SK-N-SH (cell line): ENCODE results near the gene MAPRE3.

Experiments
- CHD2 ChIP-seq: fragments of 150-350 bp; IDR thresholded peaks from 2 replicates; pipeline ENCODE4 v1.6.1; 2018; ENCODE audit warnings: low read length; ENCODE audit not compliant: partially characterized antibody
- ELF1 ChIP-seq: IDR thresholded peaks from 2 replicates; pipeline ENCODE4 v1.4.0; 2012
- EP300 ChIP-seq, 2 experiments: IDR thresholded peaks; 2 replicates each; pipeline versions ENCODE4 v1.4.0 to v1.6.1; 2012; ENCODE audit warnings: borderline replicate concordance in 1 of 2, low read depth in 1 of 2, low read length in 1 of 2
- NRF1 ChIP-seq: IDR thresholded peaks from 2 replicates; pipeline ENCODE4 v1.6.1; 2012; ENCODE audit warnings: low read depth, mild to moderate bottlenecking, low read length
- POLR2AphosphoS5 ChIP-seq: IDR thresholded peaks from 2 replicates; pipeline ENCODE4 v1.6.1; 2012; ENCODE audit warnings: low read depth, low read length
- RCOR1 ChIP-seq: fragments of 150-350 bp; IDR thresholded peaks from 2 replicates; pipeline ENCODE4 v1.6.1; 2017; ENCODE audit warnings: antibody characterized with exemption, low read length
- RXRA ChIP-seq: IDR thresholded peaks from 2 replicates; pipeline ENCODE4 v1.4.0; 2012; ENCODE audit warnings: low read depth, mild to moderate bottlenecking, borderline replicate concordance
- TF ChIP-seq, protein P1 (sequence below): fragments of 200-600 bp; sonication (generic); IDR thresholded peaks from 2 replicates; pipeline ENCODE4 v1.6.1; 2017; ENCODE audit warnings: antibody characterized with exemption, mild to moderate bottlenecking, moderate library complexity
- TF ChIP-seq, protein P2 (sequence below): IDR thresholded peaks from 2 replicates; pipeline ENCODE4 v1.4.0; 2012; ENCODE audit warnings: low read depth, borderline replicate concordance
- TF ChIP-seq, protein P3 (sequence below): IDR thresholded peaks from 2 replicates; pipeline ENCODE4 v1.6.1; 2012; ENCODE audit warnings: mild to moderate bottlenecking, low read depth, low read length, moderate library complexity
- TF ChIP-seq, protein P4 (sequence below): IDR thresholded peaks from 2 replicates; pipeline ENCODE4; 2012

DNA sequence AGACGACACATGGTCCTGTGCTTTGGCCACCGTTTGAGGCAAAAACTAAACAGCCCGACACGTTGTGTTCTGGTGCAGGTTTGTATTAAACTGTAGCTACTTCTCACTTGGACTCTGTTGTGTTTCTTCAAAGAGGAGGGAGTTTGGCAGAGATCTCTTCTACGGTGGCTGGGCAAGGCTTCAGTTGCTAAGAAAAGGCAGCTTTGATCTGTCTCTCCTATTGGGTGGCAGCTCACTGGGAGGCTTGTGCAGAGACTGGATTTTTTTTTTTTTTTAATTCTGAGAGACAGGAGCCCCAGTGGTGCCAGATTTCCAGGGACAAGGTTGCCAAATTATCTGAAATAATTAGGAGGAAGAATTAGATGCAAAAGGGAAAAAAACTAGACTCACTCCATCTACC is 20.2 kb upstream of the MAPRE3 start:
- TF ChIP-seq, protein P1, sequence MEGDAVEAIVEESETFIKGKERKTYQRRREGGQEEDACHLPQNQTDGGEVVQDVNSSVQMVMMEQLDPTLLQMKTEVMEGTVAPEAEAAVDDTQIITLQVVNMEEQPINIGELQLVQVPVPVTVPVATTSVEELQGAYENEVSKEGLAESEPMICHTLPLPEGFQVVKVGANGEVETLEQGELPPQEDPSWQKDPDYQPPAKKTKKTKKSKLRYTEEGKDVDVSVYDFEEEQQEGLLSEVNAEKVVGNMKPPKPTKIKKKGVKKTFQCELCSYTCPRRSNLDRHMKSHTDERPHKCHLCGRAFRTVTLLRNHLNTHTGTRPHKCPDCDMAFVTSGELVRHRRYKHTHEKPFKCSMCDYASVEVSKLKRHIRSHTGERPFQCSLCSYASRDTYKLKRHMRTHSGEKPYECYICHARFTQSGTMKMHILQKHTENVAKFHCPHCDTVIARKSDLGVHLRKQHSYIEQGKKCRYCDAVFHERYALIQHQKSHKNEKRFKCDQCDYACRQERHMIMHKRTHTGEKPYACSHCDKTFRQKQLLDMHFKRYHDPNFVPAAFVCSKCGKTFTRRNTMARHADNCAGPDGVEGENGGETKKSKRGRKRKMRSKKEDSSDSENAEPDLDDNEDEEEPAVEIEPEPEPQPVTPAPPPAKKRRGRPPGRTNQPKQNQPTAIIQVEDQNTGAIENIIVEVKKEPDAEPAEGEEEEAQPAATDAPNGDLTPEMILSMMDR = no peak
- TF ChIP-seq, protein P2, sequence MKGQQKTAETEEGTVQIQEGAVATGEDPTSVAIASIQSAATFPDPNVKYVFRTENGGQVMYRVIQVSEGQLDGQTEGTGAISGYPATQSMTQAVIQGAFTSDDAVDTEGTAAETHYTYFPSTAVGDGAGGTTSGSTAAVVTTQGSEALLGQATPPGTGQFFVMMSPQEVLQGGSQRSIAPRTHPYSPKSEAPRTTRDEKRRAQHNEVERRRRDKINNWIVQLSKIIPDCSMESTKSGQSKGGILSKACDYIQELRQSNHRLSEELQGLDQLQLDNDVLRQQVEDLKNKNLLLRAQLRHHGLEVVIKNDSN = no peak
- TF ChIP-seq CHD2 (no peak), NRF1 (no peak), POLR2AphosphoS5 (no peak), RCOR1 (no peak), ELF1 (no peak), EP300 (IDR thresholded peaks at IDR 0.05; ENCODE audit: borderline replicate concordance in 1 of 2, low read depth in 1 of 2, low read length in 1 of 2) (no peak), RXRA (no peak)
- TF ChIP-seq, protein P3, sequence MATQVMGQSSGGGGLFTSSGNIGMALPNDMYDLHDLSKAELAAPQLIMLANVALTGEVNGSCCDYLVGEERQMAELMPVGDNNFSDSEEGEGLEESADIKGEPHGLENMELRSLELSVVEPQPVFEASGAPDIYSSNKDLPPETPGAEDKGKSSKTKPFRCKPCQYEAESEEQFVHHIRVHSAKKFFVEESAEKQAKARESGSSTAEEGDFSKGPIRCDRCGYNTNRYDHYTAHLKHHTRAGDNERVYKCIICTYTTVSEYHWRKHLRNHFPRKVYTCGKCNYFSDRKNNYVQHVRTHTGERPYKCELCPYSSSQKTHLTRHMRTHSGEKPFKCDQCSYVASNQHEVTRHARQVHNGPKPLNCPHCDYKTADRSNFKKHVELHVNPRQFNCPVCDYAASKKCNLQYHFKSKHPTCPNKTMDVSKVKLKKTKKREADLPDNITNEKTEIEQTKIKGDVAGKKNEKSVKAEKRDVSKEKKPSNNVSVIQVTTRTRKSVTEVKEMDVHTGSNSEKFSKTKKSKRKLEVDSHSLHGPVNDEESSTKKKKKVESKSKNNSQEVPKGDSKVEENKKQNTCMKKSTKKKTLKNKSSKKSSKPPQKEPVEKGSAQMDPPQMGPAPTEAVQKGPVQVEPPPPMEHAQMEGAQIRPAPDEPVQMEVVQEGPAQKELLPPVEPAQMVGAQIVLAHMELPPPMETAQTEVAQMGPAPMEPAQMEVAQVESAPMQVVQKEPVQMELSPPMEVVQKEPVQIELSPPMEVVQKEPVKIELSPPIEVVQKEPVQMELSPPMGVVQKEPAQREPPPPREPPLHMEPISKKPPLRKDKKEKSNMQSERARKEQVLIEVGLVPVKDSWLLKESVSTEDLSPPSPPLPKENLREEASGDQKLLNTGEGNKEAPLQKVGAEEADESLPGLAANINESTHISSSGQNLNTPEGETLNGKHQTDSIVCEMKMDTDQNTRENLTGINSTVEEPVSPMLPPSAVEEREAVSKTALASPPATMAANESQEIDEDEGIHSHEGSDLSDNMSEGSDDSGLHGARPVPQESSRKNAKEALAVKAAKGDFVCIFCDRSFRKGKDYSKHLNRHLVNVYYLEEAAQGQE = no peak
- TF ChIP-seq, protein P4, sequence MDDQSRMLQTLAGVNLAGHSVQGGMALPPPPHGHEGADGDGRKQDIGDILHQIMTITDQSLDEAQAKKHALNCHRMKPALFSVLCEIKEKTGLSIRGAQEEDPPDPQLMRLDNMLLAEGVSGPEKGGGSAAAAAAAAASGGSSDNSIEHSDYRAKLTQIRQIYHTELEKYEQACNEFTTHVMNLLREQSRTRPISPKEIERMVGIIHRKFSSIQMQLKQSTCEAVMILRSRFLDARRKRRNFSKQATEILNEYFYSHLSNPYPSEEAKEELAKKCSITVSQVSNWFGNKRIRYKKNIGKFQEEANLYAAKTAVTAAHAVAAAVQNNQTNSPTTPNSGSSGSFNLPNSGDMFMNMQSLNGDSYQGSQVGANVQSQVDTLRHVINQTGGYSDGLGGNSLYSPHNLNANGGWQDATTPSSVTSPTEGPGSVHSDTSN = no peak
